ENCODE data around the gene SHISA6. TPM values are rescaled to one million over a fixed set of nuclear protein-coding genes. Genes with fewer than 3 reads are reported as not detected.

The SHISA6 gene
- not detected in 2 replicates for polyA plus RNA-seq (2011; rRNA removed)
- not detected in 2 replicates for polyA minus RNA-seq (2011; rRNA and poly(A)+ RNA removed)

GRCh38 chr17:11240841-11241610 is at the start of gene SHISA6:
TSS of gene SHISA6 (plus strand) at chr17:11241213.
- H3K27me3 ChIP-seq (ENCODE audit: control insufficient read depth, insufficient read depth, low read length), result peaks cover 4% of the 10 kb centered on the region; the same call in 1 of the 2 replicates
- POLR2A ChIA-PET, result no interaction called here
- H3K36me3 ChIP-seq (ENCODE audit: control insufficient read depth, insufficient read depth, low read length), result no peaks in the 10 kb centered on the region
- no peak for DNase-seq (ENCODE audit: low read depth)
- no peak for TF ChIP-seq CTCF (IDR thresholded peaks at IDR 0.05; ENCODE audit: insufficient read depth, low read depth, low read length)
- H3K4me3 ChIP-seq (ENCODE audit: low read depth, low read length), result no peak within 1 kb of the TSS; the same call in 1 of the 2 replicates
- CTCF ChIA-PET, result no interaction called here

DNA sequence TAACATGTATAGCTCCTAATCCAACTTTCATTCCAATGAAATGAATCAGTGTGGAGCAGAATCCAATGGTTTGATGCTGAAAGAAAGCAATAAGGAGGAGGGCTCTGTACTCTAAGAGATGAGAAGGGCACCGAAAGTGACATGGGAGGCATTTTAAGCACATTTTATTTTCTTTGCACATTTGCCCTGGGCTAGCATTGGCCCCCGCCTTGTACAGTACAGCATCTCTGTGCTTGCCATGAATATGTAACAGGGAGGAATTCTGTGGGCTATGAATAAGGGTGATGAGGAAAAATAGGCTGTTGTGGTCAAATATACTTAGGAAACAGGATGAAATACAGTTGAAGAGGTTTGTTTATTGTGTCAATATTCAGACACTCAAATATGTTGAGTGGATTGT is 45.2 kb upstream of the SHISA6 start:
- DNase-seq (ENCODE audit: low read depth), result no peak
- no peak for TF ChIP-seq CTCF (IDR thresholded peaks at IDR 0.05; ENCODE audit: insufficient read depth, low read depth, low read length)
- ChIA-PET POLR2A (no interaction called here), CTCF (no interaction called here)
- Histone ChIP-seq H3K4me3 (ENCODE audit: low read depth, low read length) (no peak overlapping the region), H3K36me3 (ENCODE audit: control insufficient read depth, insufficient read depth, low read length) (no peaks in the 10 kb centered on the region), H3K27me3 (ENCODE audit: control insufficient read depth, insufficient read depth, low read length) (no peaks in the 10 kb centered on the region)

DNA sequence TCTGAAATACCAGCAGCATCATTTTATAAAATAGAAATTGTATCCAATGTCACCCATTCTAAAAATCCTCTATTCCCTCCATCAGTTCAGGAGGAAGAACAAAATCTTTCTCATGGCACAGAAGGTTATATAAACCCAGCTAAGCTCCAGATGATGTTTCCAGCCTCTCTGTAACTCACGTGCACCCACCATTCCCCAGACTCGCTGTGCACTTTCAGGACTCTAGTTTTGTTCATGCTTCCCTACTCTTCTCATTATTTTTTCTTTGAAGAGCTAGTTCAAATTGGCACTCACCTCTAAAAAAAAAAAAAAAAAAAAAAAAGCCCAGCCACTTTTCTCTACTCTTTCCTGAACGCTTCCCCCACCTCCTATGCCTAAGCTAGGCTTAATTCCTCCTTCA is 36.0 kb upstream of the SHISA6 start:
- no peak for DNase-seq (ENCODE audit: low read depth)
- CTCF ChIA-PET, result no interaction called here
- POLR2A ChIA-PET, result no interaction called here
- H3K4me3 ChIP-seq (ENCODE audit: low read depth, low read length), result no peak overlapping the region
- no peaks in the 10 kb centered on the region for H3K27me3 ChIP-seq (ENCODE audit: control insufficient read depth, insufficient read depth, low read length)
- H3K36me3 ChIP-seq (ENCODE audit: control insufficient read depth, insufficient read depth, low read length), result no peaks in the 10 kb centered on the region
- no peak for TF ChIP-seq CTCF (IDR thresholded peaks at IDR 0.05; ENCODE audit: insufficient read depth, low read depth, low read length)

- TF ChIP-seq CTCF (IDR thresholded peaks at IDR 0.05; ENCODE audit: insufficient read depth, low read depth, low read length), result no peak
- Histone ChIP-seq H3K27me3 (ENCODE audit: control insufficient read depth, insufficient read depth, low read length) (no peaks in the 10 kb centered on the region), H3K36me3 (ENCODE audit: control insufficient read depth, insufficient read depth, low read length) (no peaks in the 10 kb centered on the region), H3K4me3 (ENCODE audit: low read depth, low read length) (no peak overlapping the region)
- no peak for DNase-seq (ENCODE audit: low read depth)
- CTCF ChIA-PET, result no interaction called here
- POLR2A ChIA-PET, result no interaction called here
Observed at GRCh38 chr17:11205659-11206058, 35.4 kb upstream of the SHISA6 start.

DNA sequence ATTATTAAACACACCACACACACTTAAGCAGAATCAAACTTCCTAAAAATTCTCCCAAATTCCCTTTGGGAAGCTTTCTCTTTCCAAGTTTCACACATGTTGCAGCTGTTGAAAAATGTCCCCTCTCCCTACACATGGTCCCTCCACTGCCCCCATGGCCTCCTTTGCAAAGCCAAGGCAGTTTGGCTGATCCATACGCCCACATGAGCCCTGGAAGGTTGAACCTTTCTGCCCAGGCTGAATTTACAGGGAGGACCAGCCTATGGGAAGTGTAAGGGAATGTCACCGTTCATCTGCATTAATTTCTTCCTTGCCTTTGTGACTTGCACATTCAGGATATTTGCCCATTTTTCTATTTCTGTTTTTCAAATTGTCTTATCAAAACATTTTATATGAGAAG is 31.1 kb upstream of the SHISA6 start:
- no peaks in the 10 kb centered on the region for H3K27me3 ChIP-seq (ENCODE audit: control insufficient read depth, insufficient read depth, low read length)
- POLR2A ChIA-PET, result no interaction called here
- CTCF ChIA-PET, result no interaction called here
- no peak for DNase-seq (ENCODE audit: low read depth)
- no peak for TF ChIP-seq CTCF (IDR thresholded peaks at IDR 0.05; ENCODE audit: insufficient read depth, low read depth, low read length)
- no peak overlapping the region for H3K4me3 ChIP-seq (ENCODE audit: low read depth, low read length)
- H3K36me3 ChIP-seq (ENCODE audit: control insufficient read depth, insufficient read depth, low read length), result no peaks in the 10 kb centered on the region
